T-helper 1 cell treated with Interleukin-12 subunit alpha and Interleukin-12 subunit beta and Interleukin-4 antibody, amounts not matched to agents 30 μg/mL and 1 μg/mL, for 36 hours (primary cell): ENCODE data around the gene PREX1.

Source experiments
- H3K27ac Mint-ChIP-seq: one replicate; pipeline ENCODE4 v1.8.0; 2021; ENCODE audit warnings: mild to moderate bottlenecking, mixed read lengths
- H3K27me3 Mint-ChIP-seq: one replicate; pipeline ENCODE4 v1.8.0; 2021; ENCODE audit warnings: low read depth, mixed read lengths
- H3K36me3 Mint-ChIP-seq: one replicate; pipeline ENCODE4 v1.8.0; 2021; ENCODE audit warnings: low read depth, mixed read lengths
- H3K4me1 Mint-ChIP-seq: one replicate; pipeline ENCODE4 v1.8.0; 2021; ENCODE audit warnings: low read depth, mixed read lengths
- H3K4me3 Mint-ChIP-seq: one replicate; pipeline ENCODE4 v1.8.0; 2021; ENCODE audit warnings: mild to moderate bottlenecking, moderate library complexity, mixed read lengths
- H3K9me3 Mint-ChIP-seq: one replicate; pipeline ENCODE4 v1.8.0; 2021; ENCODE audit warnings: mixed read lengths

Gene PREX1

DNA sequence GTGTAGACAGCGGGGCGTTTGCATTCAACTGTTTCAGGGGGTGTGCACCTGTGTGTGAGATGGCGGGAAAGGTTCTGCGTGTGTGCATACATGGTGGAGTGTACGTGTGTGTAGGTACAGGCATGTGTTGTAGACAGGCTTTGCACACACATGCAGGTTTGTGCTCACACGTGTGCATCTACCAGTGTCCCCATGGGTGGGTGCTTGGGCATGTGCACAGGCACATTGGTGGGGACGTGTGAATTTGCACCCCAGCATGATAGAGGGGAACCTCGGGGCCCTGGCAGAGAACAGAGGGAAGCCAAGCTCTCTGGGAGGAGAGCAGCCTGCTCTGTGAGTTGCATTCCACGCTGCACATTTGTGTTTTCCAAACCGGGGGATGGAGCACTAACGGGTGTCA is 250.2 kb downstream of the PREX1 start:
- Mint-ChIP-seq H3K9me3 (no peaks in the 10 kb centered on the region), H3K4me3 (no peak overlapping the region), H3K36me3 (no peaks in the 10 kb centered on the region), H3K27me3 (no peaks in the 10 kb centered on the region), H3K27ac (no peak overlapping the region), H3K4me1 (no peaks in the 10 kb centered on the region)

DNA sequence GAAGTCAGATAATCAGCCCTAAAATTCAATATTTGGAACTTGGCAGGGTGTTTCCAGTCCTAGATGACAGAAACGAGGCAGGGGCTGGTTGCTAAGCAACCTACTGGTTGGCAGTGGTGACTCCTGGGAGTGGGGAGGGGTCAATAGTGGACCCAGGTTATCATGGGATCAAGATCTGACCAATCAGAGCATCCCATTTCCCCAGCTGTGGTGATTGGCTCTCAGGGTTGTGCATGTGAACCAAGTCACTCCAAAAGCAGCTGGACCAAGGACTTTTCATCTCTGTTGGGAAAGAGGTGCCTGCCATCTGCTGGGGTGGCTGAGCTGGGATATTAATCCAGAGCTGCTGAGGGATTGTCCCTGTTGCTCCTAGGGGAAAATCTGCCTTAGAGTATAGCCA is 253.4 kb downstream of the PREX1 start:
- Mint-ChIP-seq H3K9me3 (no peaks in the 10 kb centered on the region), H3K4me1 (no peaks in the 10 kb centered on the region), H3K27me3 (peaks cover 1% of the 10 kb centered on the region), H3K36me3 (no peaks in the 10 kb centered on the region), H3K27ac (no peak overlapping the region), H3K4me3 (no peak overlapping the region)
